ENCODE measurements around the gene CCDC8.
"Not testable (repeated sequence)": the region's sequence is repeated elsewhere in the genome, so short reads cannot be mapped to it uniquely, and the experiment has no call there.

Gene CCDC8

DNA sequence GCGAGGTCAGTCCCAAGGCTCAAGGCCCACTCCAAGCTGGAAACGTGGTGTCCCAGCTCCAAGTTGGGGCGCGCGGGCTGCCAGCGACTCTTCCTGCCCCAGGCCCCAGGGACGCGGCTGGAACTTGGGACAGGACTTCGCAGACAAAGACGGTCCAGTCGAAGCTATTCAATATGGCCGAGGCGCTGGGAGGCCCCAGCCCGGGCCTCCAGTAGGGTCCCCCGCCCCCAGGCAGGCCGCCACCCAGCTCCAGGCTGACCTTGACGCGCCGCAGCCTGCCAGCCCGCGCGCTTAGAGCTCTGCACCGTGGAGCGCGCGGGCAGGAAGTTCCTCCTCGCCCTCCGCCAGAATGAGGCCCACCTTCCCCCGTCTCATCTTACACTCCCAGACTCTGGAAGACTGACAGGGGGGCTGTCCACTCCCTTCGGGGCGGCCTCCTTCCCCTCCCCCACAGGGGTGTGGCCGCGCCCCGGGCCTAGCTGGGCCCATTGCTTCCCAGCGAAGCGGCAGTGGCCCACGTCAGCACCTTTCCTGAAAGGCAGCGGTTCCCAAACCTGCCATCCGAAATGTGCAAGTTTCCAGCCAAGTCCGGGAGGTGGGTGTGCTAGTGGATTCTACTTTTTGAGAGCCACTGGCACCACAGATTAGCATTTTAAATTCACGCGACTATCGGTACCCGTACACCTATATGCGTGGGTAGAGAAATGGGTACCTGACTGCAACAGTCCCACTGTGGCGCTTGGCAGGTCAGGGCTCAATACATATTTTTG is at the start of gene CCDC8:
TSS of gene CCDC8 (minus strand) at position 303 of the 770 bp plus-strand sequence. CDS start 754 bp downstream, outside the sequence.
- DNase-seq, result no peak

GRCh38 chr19:46461537-46461936 is 48.2 kb upstream of the CCDC8 start:
- DNase-seq, result no peak

DNA sequence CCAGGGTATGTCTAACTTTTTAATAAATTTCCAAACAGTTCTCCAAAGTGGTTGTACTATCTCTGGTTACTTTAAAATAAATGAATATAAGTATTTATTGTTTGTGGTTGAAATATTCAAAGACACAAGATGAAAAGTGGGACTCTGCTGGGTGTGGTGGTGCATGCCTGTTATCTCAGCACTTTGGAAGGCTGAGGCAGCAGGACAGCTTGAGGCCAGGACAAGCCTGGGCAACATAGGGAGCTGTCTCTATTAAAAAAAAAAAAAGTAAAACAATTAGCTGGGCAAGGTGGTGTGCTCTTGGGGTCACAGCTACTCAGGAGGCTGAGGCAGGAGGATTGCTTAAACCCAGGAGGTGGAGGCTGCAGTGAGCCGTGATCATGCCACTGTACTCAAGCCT is 47.6 kb upstream of the CCDC8 start:
- DNase-seq, result no peak

DNA sequence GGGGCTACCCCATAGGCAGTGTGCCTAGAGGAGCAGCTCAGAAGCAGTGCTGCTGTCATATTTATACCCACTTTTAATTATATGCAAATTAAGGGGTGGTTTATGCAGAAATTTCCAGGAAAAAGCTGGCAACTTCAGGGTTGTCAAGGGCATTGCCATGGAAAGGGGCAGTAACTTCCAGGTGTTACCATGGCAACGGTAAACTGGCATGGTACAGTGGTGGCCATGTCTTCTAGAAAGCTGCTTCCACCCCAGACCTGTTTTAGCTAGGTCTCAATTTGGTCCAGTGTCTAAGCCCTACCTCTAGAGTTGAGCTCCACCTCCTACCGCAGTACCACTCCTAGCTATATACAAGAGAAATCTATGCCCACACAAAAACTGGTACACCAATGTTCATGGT is 46.7 kb upstream of the CCDC8 start:
- no peak for DNase-seq

GRCh38 chr19:46456930-46457329 is 43.6 kb upstream of the CCDC8 start:
- DNase-seq, result no peak

DNA sequence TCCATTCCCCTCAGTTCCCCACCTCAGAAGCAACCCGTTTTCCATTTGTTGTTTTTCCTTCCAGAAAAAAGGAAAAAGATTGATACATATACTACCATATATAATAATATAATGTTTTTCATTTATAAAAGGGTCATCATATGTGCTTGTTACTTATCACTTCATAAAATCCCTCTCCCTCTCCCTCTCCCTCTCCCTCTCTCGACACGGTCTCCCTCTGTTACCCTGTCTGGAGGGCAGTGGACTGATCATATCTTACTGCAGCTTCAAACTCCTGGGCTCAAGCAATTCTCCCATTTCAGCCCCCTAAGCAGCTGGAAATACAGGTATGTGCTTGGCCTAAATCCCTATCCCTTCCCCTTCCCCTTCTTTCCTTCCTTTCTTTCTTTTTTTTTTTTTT is 40.9 kb upstream of the CCDC8 start:
- DNase-seq, result no peak

DNA sequence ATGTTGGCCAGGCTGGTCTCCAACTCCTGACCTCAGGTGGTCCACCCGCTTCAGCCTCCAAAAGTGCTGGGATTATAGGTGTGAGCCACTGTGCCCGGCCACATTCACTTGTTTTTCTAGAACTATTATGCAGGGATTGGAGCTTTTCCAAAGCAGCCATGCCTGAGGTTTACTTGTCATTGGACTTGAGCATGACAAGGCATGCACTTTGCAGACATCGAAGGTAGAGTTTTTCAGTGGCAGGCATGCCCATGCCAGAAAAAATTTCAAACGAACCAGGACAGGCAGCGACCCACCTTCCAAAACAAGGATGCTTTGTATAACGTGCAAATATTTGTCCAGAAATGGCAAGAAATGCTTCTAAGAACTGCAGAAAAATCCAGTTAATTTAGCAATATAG is 40.3 kb upstream of the CCDC8 start:
- no peak for DNase-seq

DNA sequence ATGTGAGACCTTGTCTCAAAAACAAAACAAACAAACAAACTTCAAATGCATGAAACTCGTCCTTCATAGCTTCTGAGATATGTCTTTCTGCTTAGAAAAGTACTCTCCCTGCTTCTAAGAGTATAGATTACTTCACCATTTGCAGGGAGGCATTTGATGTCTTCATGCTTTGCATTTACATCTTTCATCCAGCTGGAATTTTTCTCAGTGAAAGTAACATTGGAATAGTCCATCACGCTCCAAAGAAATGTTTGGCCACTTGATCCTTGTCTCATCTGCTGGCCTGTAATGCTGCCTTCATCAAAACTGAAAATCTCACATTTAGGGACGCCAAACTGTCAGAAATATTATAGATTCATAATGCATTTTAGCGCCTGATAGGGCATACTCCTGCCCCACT is 38.8 kb upstream of the CCDC8 start:
- DNase-seq, result no peak

DNA sequence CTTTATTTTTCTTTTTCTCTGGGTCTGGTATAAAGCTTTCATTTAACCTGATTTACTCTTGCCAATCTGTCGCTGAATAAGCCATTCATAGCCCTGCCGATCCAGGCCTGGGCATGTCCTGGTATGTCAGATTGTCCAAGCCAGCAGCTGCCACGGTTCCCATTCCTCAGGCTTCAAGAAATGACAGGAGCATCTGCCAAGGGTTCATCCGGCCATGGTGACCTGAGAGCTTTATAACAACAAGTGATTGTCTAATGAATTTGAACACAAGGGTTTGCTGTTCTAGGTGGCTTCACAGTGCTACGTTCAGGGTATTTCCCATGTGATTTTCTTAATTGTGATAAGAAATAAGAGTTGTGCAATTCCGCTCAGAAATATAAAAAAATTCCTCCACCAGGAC is 38.0 kb upstream of the CCDC8 start:
- DNase-seq, result no peak

- DNase-seq, result no peak
Measured at GRCh38 chr19:46450737-46451136, 37.4 kb upstream of the CCDC8 start.

- DNase-seq, result no peak
Measured at GRCh38 chr19:46449228-46449627, 35.9 kb upstream of the CCDC8 start.

- DNase-seq, result no peak
Measured at GRCh38 chr19:46448601-46449000, 35.2 kb upstream of the CCDC8 start.

- DNase-seq, result no peak
Measured at GRCh38 chr19:46447824-46448223, 34.5 kb upstream of the CCDC8 start.

DNA sequence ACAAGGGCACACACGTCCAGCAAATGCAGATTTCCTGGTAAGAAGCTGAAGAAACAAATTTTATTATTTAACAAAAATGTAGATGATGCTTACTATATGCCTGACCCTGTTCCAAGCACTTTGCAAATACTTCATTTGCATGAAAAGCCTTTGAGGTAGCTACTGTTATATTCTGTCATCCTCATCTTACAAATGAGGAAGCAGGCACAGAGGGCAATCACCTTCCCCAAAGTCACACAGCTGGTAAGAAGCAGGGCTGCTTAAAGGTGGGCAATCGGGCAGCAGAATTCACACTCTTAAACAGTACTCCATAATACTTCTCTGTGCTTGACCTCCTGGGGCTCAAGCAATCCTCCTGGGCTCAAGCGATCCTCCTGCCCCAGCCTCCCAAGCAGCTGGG is 33.6 kb upstream of the CCDC8 start:
- no peak for DNase-seq

DNA sequence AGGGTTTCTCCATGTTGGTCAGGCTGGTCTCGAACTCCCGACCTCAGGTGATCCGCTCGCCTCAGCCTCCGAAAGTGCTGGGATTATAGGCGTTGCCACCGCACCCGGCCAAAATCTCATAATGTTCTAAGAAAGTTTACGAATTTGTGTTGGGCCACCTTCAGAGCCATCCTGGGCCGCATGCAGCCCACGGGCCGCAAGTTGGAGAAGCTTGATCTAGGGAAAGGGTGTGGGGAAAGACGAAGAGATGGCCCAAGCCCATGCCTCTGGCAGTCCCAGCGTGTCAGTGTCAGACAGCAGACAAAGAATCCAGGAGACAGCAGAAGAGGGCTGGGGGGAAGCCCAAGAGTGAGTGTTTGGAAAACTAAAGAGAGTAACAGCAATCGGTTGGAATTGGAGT is 32.7 kb upstream of the CCDC8 start:
- no peak for DNase-seq

- no peak for DNase-seq
Measured at GRCh38 chr19:46442808-46443450, 29.6 kb upstream of the CCDC8 start.

DNA sequence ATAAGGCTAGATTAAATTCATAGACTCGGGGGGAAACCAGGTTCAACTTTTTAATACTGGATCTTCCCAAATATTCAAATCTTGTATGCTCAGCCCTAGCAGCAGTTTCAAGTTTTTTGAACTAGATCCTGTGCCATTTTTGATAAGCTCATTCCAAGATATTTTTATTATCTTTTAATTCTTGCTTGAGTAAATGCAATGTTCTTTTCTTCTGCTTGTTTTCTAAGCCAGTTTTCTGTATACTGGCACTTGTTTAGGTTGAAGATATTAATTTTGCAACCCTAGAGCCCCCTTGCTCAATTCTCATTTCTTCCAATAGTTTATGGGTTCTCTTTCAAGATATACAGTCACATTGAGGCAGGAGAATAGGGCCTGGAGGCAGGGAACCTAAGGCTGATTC is 28.5 kb upstream of the CCDC8 start:
- DNase-seq, result no peak

DNA sequence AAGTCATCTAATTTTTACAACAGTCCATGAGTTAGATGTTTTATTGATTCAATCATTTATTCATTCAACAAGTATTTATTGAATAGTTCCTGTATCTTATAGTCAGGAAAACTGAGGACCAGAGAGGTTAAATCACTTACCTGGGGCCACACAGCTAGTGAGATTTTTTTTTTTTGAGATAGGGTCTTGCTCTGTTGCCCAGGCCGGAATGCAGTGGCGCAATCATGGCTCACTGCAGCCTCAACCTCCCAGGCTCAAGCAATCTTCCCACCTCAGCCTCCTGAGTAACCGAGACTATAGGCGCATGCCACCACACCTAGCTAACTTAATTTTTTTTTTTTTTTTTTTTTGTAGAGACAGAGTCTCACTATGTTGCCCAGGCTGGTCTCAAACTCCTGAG is 22.3 kb upstream of the CCDC8 start:
- DNase-seq, result not testable (repeated sequence)

- DNase-seq, result no peak
Measured at GRCh38 chr19:46435009-46435408, 21.6 kb upstream of the CCDC8 start.

DNA sequence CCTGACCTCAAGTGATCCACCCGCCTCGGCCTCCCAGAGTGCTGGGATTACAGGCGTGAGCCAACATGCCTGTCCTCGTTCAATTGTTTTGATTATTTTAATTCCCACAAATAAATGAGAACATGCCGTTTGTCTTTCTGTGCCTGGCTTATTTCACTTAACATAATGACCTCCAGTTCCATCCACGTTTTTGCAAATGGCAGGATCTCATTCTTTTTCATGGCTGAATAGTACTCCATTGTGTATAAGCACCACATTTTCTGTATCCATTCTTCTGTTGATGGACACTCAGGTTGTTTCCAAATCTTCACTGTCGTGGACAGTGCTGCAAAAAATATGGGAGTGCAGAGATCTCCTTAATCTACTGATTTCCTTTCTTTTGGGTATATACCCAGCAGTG is 20.1 kb upstream of the CCDC8 start:
- DNase-seq, result not testable (repeated sequence)

- DNase-seq, result no peak
Measured at GRCh38 chr19:46431824-46432223, 18.5 kb upstream of the CCDC8 start.

- DNase-seq, result no peak
Measured at GRCh38 chr19:46429999-46430398, 16.6 kb upstream of the CCDC8 start.

DNA sequence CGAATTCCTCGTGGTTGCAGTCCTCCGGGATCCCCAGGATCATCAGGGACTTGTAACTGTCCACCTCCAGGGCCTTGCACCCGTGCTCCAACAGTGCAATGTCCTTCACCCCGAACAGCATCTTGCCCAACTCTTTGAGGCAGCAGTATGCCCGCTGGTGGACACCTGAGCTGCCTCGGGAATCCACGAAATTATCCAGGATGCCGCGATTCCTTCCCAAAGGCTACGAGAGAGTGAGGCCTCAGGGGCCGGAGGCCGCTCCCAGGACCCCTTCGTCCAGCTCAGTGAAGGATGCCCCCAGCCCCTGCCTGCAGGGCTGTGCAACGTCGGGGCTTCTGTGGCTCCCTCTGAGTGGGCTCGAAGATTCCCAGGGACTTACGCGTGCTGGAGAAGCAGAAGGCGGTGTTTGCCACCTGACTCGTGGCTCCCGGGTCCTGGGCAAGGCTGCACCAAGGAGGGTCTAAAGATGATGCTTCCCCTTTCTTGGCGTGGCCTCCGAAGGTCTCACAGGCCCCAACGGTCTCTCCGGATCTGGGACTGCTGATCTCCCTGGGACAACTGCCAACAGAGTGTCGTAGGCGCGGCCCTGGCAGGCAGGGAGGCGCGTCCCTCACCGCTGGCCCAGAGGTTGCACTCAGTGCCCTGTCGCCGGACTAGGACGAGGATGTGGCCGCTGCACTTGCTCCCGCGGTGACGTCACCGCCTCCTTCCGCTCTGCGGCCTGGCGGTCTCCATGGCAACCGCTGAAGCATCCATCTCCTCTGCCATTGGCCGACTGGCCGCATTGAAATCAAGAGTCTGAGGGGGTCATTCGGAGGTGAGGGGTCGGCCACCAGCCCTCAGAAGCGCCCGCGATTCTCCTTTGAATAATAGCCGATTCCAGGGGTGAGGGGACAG is 15.1 kb upstream of the CCDC8 start, which contains the start of gene PNMA8C:
TSS of gene PNMA8C (minus strand) at position 698 of the 897 bp plus-strand sequence. CDS start at position 121, 577 bp downstream.
- DNase-seq, result peak; percentile 62

Measured in COR-L47 (cell line).